ENCODE data around the gene PITRM1.
"Not testable (repeated sequence)": the region's sequence is repeated elsewhere in the genome, so short reads cannot be mapped to it uniquely, and the experiment has no call there.

Gene PITRM1

GRCh38 chr10:3108033-3108432 lies 64.5 kb downstream of the PITRM1 start:
- H3K27ac ChIP-seq: peak overlapping the region; percentile 45
- TF ChIP-seq CTCF (conservative IDR thresholded peaks at IDR 0.05): no peak

- TF ChIP-seq CTCF (conservative IDR thresholded peaks at IDR 0.05): no peak
- peak overlapping the region; percentile 45 for H3K27ac ChIP-seq
Observed at GRCh38 chr10:3107426-3107961, 65.1 kb downstream of the PITRM1 start.

- peak overlapping the region; percentile 45 for H3K27ac ChIP-seq
Observed at GRCh38 chr10:3106928-3107425, 65.6 kb downstream of the PITRM1 start.

GRCh38 chr10:3106328-3106727 lies 66.3 kb downstream of the PITRM1 start:
- H3K27ac ChIP-seq: not testable (repeated sequence)

More at GRCh38 chr10:3106928-3107425, 65.6 kb downstream of the PITRM1 start:
- no peak for TF ChIP-seq CTCF (conservative IDR thresholded peaks at IDR 0.05)

GRCh38 chr10:3105905-3106304 lies 66.7 kb downstream of the PITRM1 start:
- no peak overlapping the region for H3K27ac ChIP-seq

GRCh38 chr10:3105166-3105565 lies 67.4 kb downstream of the PITRM1 start:
- H3K27ac ChIP-seq: no peak overlapping the region
- TF ChIP-seq CTCF (conservative IDR thresholded peaks at IDR 0.05): no peak

More at GRCh38 chr10:3105905-3106304, 66.7 kb downstream of the PITRM1 start:
- TF ChIP-seq CTCF (conservative IDR thresholded peaks at IDR 0.05): no peak

- TF ChIP-seq CTCF (conservative IDR thresholded peaks at IDR 0.05): no peak
- peak overlapping the region; percentile 90; the same call in 1 of the 2 replicates for H3K27ac ChIP-seq
Observed at GRCh38 chr10:3104251-3104918, 68.2 kb downstream of the PITRM1 start.

GRCh38 chr10:3103646-3104045 lies 68.9 kb downstream of the PITRM1 start:
- no peak for TF ChIP-seq CTCF (conservative IDR thresholded peaks at IDR 0.05)
- peak overlapping the region; percentile 90 for H3K27ac ChIP-seq

Measured in VCaP (cell line).